HEK293T (cell line): Measurements from ENCODE around the gene DAP.

Experiments
- CTBP1 ChIP-seq: fragments of 450-650 bp; IDR thresholded peaks from 2 replicates; pipeline ENCODE4 v1.6.1; 2016; ENCODE audit warnings: borderline replicate concordance
- FOXA1 ChIP-seq: fragments of 450-650 bp; IDR thresholded peaks from 2 replicates; pipeline ENCODE4 v1.6.1; 2016; ENCODE audit warnings: mild to moderate bottlenecking
- FOXK2 ChIP-seq: fragments of 450-650 bp; IDR thresholded peaks from 2 replicates; pipeline ENCODE4 v1.6.1; 2016; ENCODE audit warnings: mild to moderate bottlenecking
- FOXM1 ChIP-seq: fragments of 450-650 bp; IDR thresholded peaks from 2 replicates; pipeline ENCODE4 v1.6.1; 2017; ENCODE audit warnings: mild to moderate bottlenecking, borderline replicate concordance
- HDGF ChIP-seq: fragments of 450-650 bp; IDR thresholded peaks from 2 replicates; pipeline ENCODE4 v1.6.1; 2017; ENCODE audit warnings: antibody characterized with exemption, borderline replicate concordance
- NFRKB ChIP-seq: fragments of 450-650 bp; IDR thresholded peaks from 2 replicates; pipeline ENCODE4 v1.6.1; 2016; ENCODE audit warnings: mild to moderate bottlenecking, moderate library complexity
- SP1 ChIP-seq: fragments of 450-650 bp; IDR thresholded peaks from 2 replicates; pipeline ENCODE4 v1.6.1; 2017
- SUZ12 ChIP-seq: fragments of 450-650 bp; IDR thresholded peaks from 2 replicates; pipeline ENCODE4 v1.6.1; 2016; ENCODE audit warnings: mild to moderate bottlenecking
- ZNF384 ChIP-seq: fragments of 450-650 bp; IDR thresholded peaks from 2 replicates; pipeline ENCODE4 v1.6.1; 2016

DNA sequence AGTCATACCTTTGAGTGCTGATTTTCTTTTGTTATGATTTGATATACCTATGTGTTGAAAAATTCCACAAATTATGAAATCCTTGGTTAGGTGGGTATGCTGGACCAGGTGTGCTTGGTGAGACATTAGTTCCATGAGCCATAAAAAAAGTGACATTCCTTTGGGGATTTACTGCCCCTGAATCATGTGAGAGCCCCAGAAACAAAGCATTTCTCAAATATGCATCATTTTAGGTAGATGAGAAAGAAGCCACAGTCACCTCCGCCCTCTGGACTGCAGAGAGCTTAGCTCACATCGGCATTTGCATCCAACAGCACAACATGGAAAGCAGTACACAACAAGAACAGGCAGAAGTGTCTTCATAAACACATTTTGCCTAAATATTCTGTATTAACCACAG, 55.3 kb downstream of the DAP start:
- TF ChIP-seq ZNF384 (no peak), SP1 (no peak), FOXA1 (no peak), SUZ12 (no peak), FOXK2 (no peak), CTBP1 (no peak), NFRKB (no peak), FOXM1 (no peak), HDGF (no peak)
